C4-2B (cell line): Measurements from ENCODE around the gene CD79A.

ENCODE experiments used
- ZFX ChIP-seq: fragments of 450-650 bp; IDR thresholded peaks from 2 replicates; pipeline ENCODE4 v1.6.1; 2017
- TF ChIP-seq, protein P1 (sequence below): fragments of 450-650 bp; conservative IDR thresholded peaks from 2 replicates; pipeline ENCODE4 v1.5.1; 2017; ENCODE audit warnings: mild to moderate bottlenecking

DNA sequence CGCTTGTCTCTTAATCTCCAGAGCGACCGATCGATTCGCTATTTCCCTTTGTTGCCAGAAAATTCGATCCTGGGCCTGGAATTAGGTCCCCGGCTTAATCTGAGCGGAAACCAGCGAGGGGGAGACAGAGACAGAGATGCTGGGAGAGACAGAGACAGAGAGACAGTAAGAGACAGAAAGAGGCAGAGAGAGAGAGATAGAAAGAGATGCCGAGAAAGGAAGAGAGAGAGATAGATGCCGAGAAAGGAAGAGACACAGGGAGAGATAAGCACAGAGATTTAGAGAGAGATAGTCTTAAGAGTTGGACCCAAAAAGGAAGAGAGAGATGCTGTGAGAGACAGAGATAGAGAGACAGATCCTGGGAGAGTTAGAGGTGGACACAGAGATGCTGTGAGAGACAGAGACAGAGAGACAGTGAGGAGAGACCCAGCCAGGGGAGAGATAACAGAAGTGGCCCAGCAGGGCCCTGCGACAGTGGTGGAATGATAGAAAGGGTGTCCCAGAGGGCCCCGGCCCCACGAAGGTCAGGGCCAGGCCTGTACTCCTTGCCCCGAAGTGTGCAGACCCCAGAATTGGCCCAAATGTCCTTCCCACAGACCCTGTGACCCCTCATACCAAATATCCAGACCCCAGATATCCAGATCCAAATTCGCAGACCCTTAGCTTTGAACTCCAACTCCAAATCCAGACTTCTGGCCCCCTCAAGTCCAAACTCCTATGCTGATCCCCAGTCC, 49.9 kb downstream of the CD79A start:
- TF ChIP-seq, protein P1, sequence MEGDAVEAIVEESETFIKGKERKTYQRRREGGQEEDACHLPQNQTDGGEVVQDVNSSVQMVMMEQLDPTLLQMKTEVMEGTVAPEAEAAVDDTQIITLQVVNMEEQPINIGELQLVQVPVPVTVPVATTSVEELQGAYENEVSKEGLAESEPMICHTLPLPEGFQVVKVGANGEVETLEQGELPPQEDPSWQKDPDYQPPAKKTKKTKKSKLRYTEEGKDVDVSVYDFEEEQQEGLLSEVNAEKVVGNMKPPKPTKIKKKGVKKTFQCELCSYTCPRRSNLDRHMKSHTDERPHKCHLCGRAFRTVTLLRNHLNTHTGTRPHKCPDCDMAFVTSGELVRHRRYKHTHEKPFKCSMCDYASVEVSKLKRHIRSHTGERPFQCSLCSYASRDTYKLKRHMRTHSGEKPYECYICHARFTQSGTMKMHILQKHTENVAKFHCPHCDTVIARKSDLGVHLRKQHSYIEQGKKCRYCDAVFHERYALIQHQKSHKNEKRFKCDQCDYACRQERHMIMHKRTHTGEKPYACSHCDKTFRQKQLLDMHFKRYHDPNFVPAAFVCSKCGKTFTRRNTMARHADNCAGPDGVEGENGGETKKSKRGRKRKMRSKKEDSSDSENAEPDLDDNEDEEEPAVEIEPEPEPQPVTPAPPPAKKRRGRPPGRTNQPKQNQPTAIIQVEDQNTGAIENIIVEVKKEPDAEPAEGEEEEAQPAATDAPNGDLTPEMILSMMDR = no peak
- TF ChIP-seq ZFX = no peak
